ENCODE data around the gene HPS4. TPM values are rescaled to one million over a fixed set of nuclear protein-coding genes. Genes with fewer than 3 reads are reported as not detected.

Gene HPS4
- total and polyA plus RNA-seq, 2 of the 8 experiments (the other 6 are each of a cell fraction or from before 2014, with no cell fraction given) = 28.0 to 35.2 TPM

GRCh38 chr22:26489447-26490036 is 6.0 kb upstream of the HPS4 start:
- Histone ChIP-seq H3K23ac (ENCODE audit: insufficient read length) (no peak overlapping the region), H4K8ac (ENCODE audit: extremely low read depth, insufficient read depth, low read length) (no peak overlapping the region), H2BK12ac (ENCODE audit: low read depth, low read length) (no peak overlapping the region), H2BK120ac (replicated peaks; ENCODE audit: low read depth, low read length) (no peak overlapping the region), H3K4me2 (ENCODE audit: insufficient read depth in 1 of 2, low read depth in 2 of 2, low read length in 2 of 2) (no peak overlapping the region), H2BK5ac (ENCODE audit: low read depth, low read length) (no peak overlapping the region), H3K9ac (replicated peaks in 1 of 4; ENCODE audit: extremely low read depth in 1 of 4, low read depth in 3 of 4, low read length in 3 of 4) (no peak overlapping the region), H2AFZ (ENCODE audit: low read length) (no peak overlapping the region), H3K27ac (ENCODE audit: low read depth, low read length) (no peak overlapping the region), H3K4me1 (replicated peaks in 1 of 4; ENCODE audit: control insufficient read depth in 3 of 4, insufficient read depth in 4 of 4, low read length in 3 of 4) (peaks cover 0 to 2% (median 0%) of the 10 kb centered on the region in 4 experiments; a peak in 1 of 7 replicates), H3K79me1 (ENCODE audit: low read depth, low read length) (peaks cover 6% of the 10 kb centered on the region; the same call in 1 of the 2 replicates), H2AK5ac (ENCODE audit: low read depth, low read length) (no peak overlapping the region), H3K27me3 (replicated peaks in 1 of 4; ENCODE audit: control insufficient read depth in 3 of 4, extremely low read depth in 1 of 4, insufficient read depth in 3 of 4, low read length in 3 of 4) (no peaks in the 10 kb centered on the region; a peak in 1 of 7 replicates), H3K36me3 (ENCODE audit: control insufficient read depth in 2 of 4, insufficient read depth in 4 of 4, low read length in 3 of 4) (peaks cover 33 to 63% (median 60%) of the 10 kb centered on the region in 4 experiments), H3K56ac (replicated peaks; ENCODE audit: insufficient read length, low read depth, low read length) (no peak overlapping the region), H3K9me3 (ENCODE audit: insufficient read depth in 2 of 2, low read depth in 1 of 2, low read length in 1 of 2) (no peaks in the 10 kb centered on the region), H3K14ac (ENCODE audit: insufficient read length) (no peak overlapping the region), H4K91ac (replicated peaks; ENCODE audit: insufficient read length, low read length) (no peak overlapping the region), H3K4me3 (ENCODE audit: extremely low read depth in 1 of 4, insufficient read depth in 2 of 4, low read depth in 3 of 4, low read length in 4 of 4) (no peak overlapping the region), H3K18ac (ENCODE audit: extremely low read depth, low read length) (no peak overlapping the region), H3K4ac (replicated peaks; ENCODE audit: insufficient read length, low read depth, low read length) (no peak overlapping the region), H2BK20ac (ENCODE audit: low read length) (no peak overlapping the region), H3K23me2 (ENCODE audit: low read depth, low read length) (peaks cover under 1% of the 10 kb centered on the region; the same call in 1 of the 2 replicates), H4K20me1 (replicated peaks in 1 of 2; ENCODE audit: control insufficient read depth in 1 of 2, insufficient read depth in 2 of 2, low read length in 2 of 2) (peaks cover 2 to 6% of the 10 kb centered on the region in 2 experiments), H3K79me2 (ENCODE audit: control insufficient read depth in 1 of 2, insufficient read depth in 2 of 2, low read length in 2 of 2) (peaks cover 8 to 17% of the 10 kb centered on the region in 2 experiments), H4K5ac (ENCODE audit: insufficient read length, low read depth, low read length) (no peak overlapping the region), H2BK15ac (ENCODE audit: low read length) (no peak overlapping the region)
- WGBS, 2 experiments (ENCODE audit: extremely low coverage in 1 of 2, insufficient coverage in 1 of 2, insufficient read length in 1 of 2, insufficient replicate concordance in 2 of 2, low coverage in 1 of 2, low lambda C conversion rate in 2 of 2, missing lambda C conversion rate in 1 of 2) = 83% methylated on average over 4 of the region's 4 CpGs; no CpG with 5 or more reads in 1 of the 2 experiments
- POLR2A ChIA-PET (ENCODE audit: partially characterized antibody) = interaction anchor here (0.6 to 2.0 kb wide), 8 partner anchors 9 to 601 kb away, joined by 3 to 8 read pairs (median 4); partner anchors contain the start of gene TFIP11
- FAIRE-seq (no peak), DNase-seq (ENCODE audit: low read depth in 1 of 2, low spot score in 2 of 2) (no peak)
- CTCF ChIA-PET (ENCODE audit: partially characterized antibody) = interaction anchor here (0.8 to 4.8 kb wide), 3 partner anchors 12 to 121 kb away, joined by 3 to 24 read pairs (median 6); no protein-coding TSS in a partner anchor
- TF ChIP-seq SAP30 (IDR thresholded peaks at IDR 0.05; ENCODE audit: insufficient read depth, insufficient replicate concordance, low read length) (no peak), HDAC2 (IDR thresholded peaks at IDR 0.05; ENCODE audit: borderline replicate concordance in 1 of 2, low read depth in 2 of 2, low read length in 2 of 2) (no peak), TAF1 (IDR thresholded peaks at IDR 0.05; ENCODE audit: low read depth, low read length) (no peak), YY1 (IDR thresholded peaks at IDR 0.05; ENCODE audit: low read depth, low read length) (no peak), CTCF (IDR thresholded peaks at IDR 0.05; ENCODE audit: control extremely low read depth in 1 of 3, insufficient read depth in 1 of 3, low read depth in 1 of 3, low read length in 3 of 3) (no peak), FOSL1 (IDR thresholded peaks at IDR 0.05; ENCODE audit: insufficient read depth, low read depth, low read length) (no peak), JUN (IDR thresholded peaks at IDR 0.05; ENCODE audit: low read depth, low read length) (no peak), MAX (IDR thresholded peaks at IDR 0.05) (no peak), SRF (IDR thresholded peaks at IDR 0.05; ENCODE audit: low read depth, low read length) (no peak), BRCA1 (IDR thresholded peaks at IDR 0.05; ENCODE audit: low read depth, low read length) (no peak)

Data from H1 (cell line).